B cell (primary cell): ENCODE data around the gene SPRYD3. TPM values are rescaled to one million over a fixed set of nuclear protein-coding genes. Genes with fewer than 3 reads are reported as not detected.

ENCODE experiments used
- ATAC-seq: fragments of 200-7000 bp; cut with Tn5 transposase; one replicate; pipeline ENCODE4 v1.10.0; 2021; ENCODE audit warnings: low read depth, mild to moderate bottlenecking, moderate number of reproducible peaks, moderate library complexity
- CTCF ChIA-PET: fragments of 350-600 bp; sonication (Branson Sonifier 250); formaldehyde crosslinking; loops from one replicate; lab custom pipeline; 2021; ENCODE audit warnings: antibody characterized with exemption, inconsistent platforms; lab: Charles Lee
- POLR2A ChIA-PET: fragments of 350-600 bp; sonication (Branson Sonifier 250); formaldehyde crosslinking; loops from one replicate; lab custom pipeline; 2021; ENCODE audit warnings: antibody characterized with exemption; lab: Charles Lee
- DNase-seq: peaks from one replicate; pipeline ENCODE4 v3.0.0; 2013
- H2AFZ ChIP-seq: 2 replicates; pipeline ENCODE4 v1.6.1; 2012; ENCODE audit warnings: mild to moderate bottlenecking, low read depth, low read length; ENCODE audit not compliant: insufficient read depth, poor library complexity, severe bottlenecking
- H3K27ac ChIP-seq, 2 donors: 1 replicate in 1 of 2; 2 replicates in 1 of 2; pipeline ENCODE4 v1.5.1; 2012 to 2013; ENCODE audit warnings: low read length in 2 of 2, mild to moderate bottlenecking in 2 of 2, moderate library complexity in 1 of 2
- H3K27me3 ChIP-seq, 4 experiments: fragments of 200-600 bp in 1 of 4; sonication (generic) in 1 of 4; replicated peaks in 1 of 4; 1 replicate in 2 of 4; 2 replicates in 2 of 4; pipeline versions ENCODE4 v1.6.1 to v1.7.0; 2013 to 2016; ENCODE audit warnings: low read length in 3 of 4, mild to moderate bottlenecking in 2 of 4, mixed read lengths in 1 of 4, moderate library complexity in 1 of 4; ENCODE audit not compliant: insufficient read depth in 4 of 4, control insufficient read depth in 3 of 4; ENCODE audit errors: control extremely low read depth in 1 of 4
- H3K36me3 ChIP-seq, 2 experiments: replicated peaks in 1 of 2; 1 replicate in 1 of 2; 2 replicates in 1 of 2; pipeline versions ENCODE4 v1.6.1 to v1.7.1; 2013; ENCODE audit warnings: low read length in 1 of 2; ENCODE audit not compliant: insufficient read depth in 2 of 2, control insufficient read depth in 1 of 2; ENCODE audit errors: control extremely low read depth in 1 of 2, extremely low read depth in 1 of 2
- H3K4me1 ChIP-seq, 2 donors: fragments of 200-600 bp in 1 of 2; sonication (generic) in 1 of 2; 1 replicate in 1 of 2; 2 replicates in 1 of 2; pipeline versions ENCODE4 v1.5.1 to v1.6.1; 2013 to 2017; ENCODE audit warnings: low read length in 2 of 2; ENCODE audit not compliant: control insufficient read depth in 2 of 2, insufficient read depth in 2 of 2
- H3K4me2 ChIP-seq: replicated peaks from 2 replicates; pipeline ENCODE3; 2012; ENCODE audit warnings: mild to moderate bottlenecking, low read depth, low read length; ENCODE audit not compliant: poor library complexity, severe bottlenecking
- H3K4me3 ChIP-seq, 5 experiments: fragments of 200-600 bp in 1 of 5; sonication (generic) in 1 of 5; 1 replicate in 3 of 5; 2 replicates in 2 of 5; pipeline versions ENCODE4 v1.5.1 to v1.7.0; 2011 to 2016; ENCODE audit warnings: low read length in 4 of 5, mild to moderate bottlenecking in 4 of 5, low read depth in 2 of 5, control low read depth in 1 of 5, moderate library complexity in 1 of 5; ENCODE audit not compliant: insufficient read depth in 1 of 5; ENCODE audit errors: control extremely low read depth in 1 of 5, extremely low read depth in 1 of 5
- H3K79me2 ChIP-seq: fragments of 200-600 bp; sonication (generic); one replicate; pipeline ENCODE4 v1.6.0; 2016; ENCODE audit warnings: low read length; ENCODE audit not compliant: control insufficient read depth, insufficient read depth
- H3K9ac ChIP-seq: fragments of 200-600 bp; sonication (generic); 2 replicates; pipeline ENCODE4 v1.6.1; 2017; ENCODE audit warnings: mild to moderate bottlenecking, low read length, moderate library complexity
- H3K9me3 ChIP-seq, 3 donors: one replicate each; pipeline versions ENCODE4 v1.6.1 to v1.7.1; 2013; ENCODE audit warnings: low read length in 2 of 3; ENCODE audit not compliant: control insufficient read depth in 2 of 3, insufficient read depth in 1 of 3; ENCODE audit errors: control extremely low read depth in 1 of 3
- H4K20me1 ChIP-seq: 2 replicates; pipeline ENCODE4 v1.6.0; 2012; ENCODE audit warnings: mild to moderate bottlenecking, low read length; ENCODE audit not compliant: insufficient read depth, control insufficient read depth, poor library complexity, severe bottlenecking
- H3K27ac Mint-ChIP-seq: one replicate; pipeline ENCODE4 v1.8.0; 2021; ENCODE audit warnings: mixed read lengths
- H3K27me3 Mint-ChIP-seq: one replicate; pipeline ENCODE4 v1.8.0; 2021; ENCODE audit warnings: mixed read lengths
- H3K4me1 Mint-ChIP-seq: one replicate; pipeline ENCODE4 v1.8.0; 2021; ENCODE audit warnings: mixed read lengths
- H3K4me3 Mint-ChIP-seq: one replicate; pipeline ENCODE4 v1.8.0; 2021; ENCODE audit warnings: mixed read lengths
- H3K9me3 Mint-ChIP-seq: one replicate; pipeline ENCODE4 v1.8.0; 2022; ENCODE audit warnings: mixed read lengths; ENCODE audit not compliant: insufficient read depth
- EZH2 ChIP-seq: IDR thresholded peaks from 2 replicates; pipeline ENCODE4 v1.6.1; 2012; ENCODE audit warnings: borderline replicate concordance, low read depth, mild to moderate bottlenecking, moderate library complexity, low read length; ENCODE audit not compliant: insufficient read depth, poor library complexity, severe bottlenecking
- WGBS: methylation state at CpG from one replicate; pipeline ENCODE4 v1.1.5; 2013; ENCODE audit warnings: missing lambda C conversion rate; ENCODE audit not compliant: insufficient coverage; 5-methylcytosine and 5-hydroxymethylcytosine counted together
- intact Hi-C: fragments of 100-400 bp; cut with micrococcal nuclease; formaldehyde crosslinking; loops from one replicate; pipeline ENCODE4 v1.10.0; 2022
- polyA plus RNA-seq: library from polyadenylated mRNA; depleted of rRNA; stranded (reverse); fragments of >200 nt; gene quantifications from 2 replicates; pipeline ENCODE4 v1.2.3, GENCODE V29; 2012
- total RNA-seq, 2 donors: library from RNA; stranded (reverse); fragments of 120-200 nt in 1 of 2; gene quantifications; 1 replicate in 1 of 2; 2 replicates in 1 of 2; pipeline versions ENCODE4 v1.2.3 to v1.2.4, GENCODE V29; 2013 to 2022
- TF ChIP-seq, protein P1 (sequence below): fragments of 200-600 bp; IDR thresholded peaks from one replicate; pipeline ENCODE4 v1.8.0; 2022; ENCODE audit warnings: antibody characterized with exemption, mild to moderate bottlenecking

SPRYD3 gene
- total and polyA plus RNA-seq, 2 donors (not counting 1 experiment from before 2014, with no cell fraction given): 15.9 to 43.3 TPM

DNA sequence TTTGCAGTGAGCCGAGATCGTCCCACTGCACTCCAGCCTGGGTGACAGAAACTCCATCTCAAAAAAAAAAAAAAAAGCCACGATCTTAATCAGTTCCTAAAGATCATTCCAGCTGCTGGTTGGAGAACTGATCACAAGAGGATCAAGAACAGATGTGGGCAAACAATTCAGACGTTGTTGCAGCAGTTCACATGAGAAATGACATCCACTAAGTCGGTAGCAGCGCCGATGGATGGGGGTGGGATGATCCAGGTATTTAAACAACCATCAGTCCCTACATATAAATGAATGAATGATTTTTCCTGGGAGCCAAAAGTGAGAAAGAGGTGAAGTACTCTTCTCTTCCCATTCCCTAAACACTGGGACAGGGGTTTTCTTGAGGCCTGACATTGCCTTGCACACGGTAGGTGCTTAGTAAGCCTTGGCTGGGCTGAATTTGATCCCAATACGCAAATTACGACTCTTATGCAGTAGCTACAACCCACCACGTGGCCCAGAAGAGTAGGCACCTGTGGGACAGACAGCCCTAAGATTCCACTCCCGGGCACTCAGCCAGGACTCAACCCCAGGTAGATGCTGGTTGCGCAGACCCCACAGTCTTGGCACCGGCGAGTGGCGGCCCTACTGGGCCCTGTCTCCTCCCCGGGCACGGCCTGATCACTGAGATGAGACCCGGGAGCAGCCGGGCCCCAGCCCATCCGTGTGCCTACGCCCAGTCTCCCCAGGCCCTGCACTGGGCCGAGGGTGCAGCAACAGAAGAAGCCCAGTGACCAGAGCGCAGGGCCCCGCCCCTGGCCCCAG is 565 bp downstream of the SPRYD3 start:
- Mint-ChIP-seq H3K27ac (peak overlapping the region; percentile 95), H3K27me3 (peaks cover 4% of the 10 kb centered on the region), H3K4me1 (peaks cover 35% of the 10 kb centered on the region), H3K4me3 (peak overlapping the region; percentile 95), H3K9me3 (no peaks in the 10 kb centered on the region)
- Histone ChIP-seq H3K4me2 (peak overlapping the region; percentile 82), H2AFZ (peak overlapping the region; percentile 99), H3K27ac (peak overlapping the region; percentile 44 to 75), H3K36me3 (peaks cover 0 to 30% of the 10 kb centered on the region in 2 experiments), H3K4me1 (peaks cover 10 to 17% of the 10 kb centered on the region in 2 donors), H4K20me1 (peaks cover 14% of the 10 kb centered on the region), H3K27me3 (peaks cover 0 to 8% (median 0%) of the 10 kb centered on the region in 4 experiments), H3K9ac (peak overlapping the region; percentile 81), H3K9me3 (no peaks in the 10 kb centered on the region), H3K79me2 (peaks cover 23% of the 10 kb centered on the region), H3K4me3 (peak overlapping the region; percentile 60 to 98 (median 80))
- DNase-seq (peak; percentile 69), ATAC-seq (peak; percentile 6)
- CTCF ChIA-PET: interaction anchor here (0.5 to 6.9 kb wide), 9 partner anchors 10 to 243 kb away, joined by 3 to 62 read pairs (median 6); partner anchors contain the start of genes AAAS, CSAD, EIF4B and IGFBP6
- POLR2A ChIA-PET: interaction anchor here (0.7 to 1.5 kb wide), 12 partner anchors 10 to 1840 kb away, joined by 3 to 11 read pairs (median 4); partner anchors contain the start of genes DAZAP2, IGFBP6, PFDN5 and TARBP2
- 2% methylated on average over 17 of the region's 25 CpGs for WGBS
- TF ChIP-seq, protein P1, sequence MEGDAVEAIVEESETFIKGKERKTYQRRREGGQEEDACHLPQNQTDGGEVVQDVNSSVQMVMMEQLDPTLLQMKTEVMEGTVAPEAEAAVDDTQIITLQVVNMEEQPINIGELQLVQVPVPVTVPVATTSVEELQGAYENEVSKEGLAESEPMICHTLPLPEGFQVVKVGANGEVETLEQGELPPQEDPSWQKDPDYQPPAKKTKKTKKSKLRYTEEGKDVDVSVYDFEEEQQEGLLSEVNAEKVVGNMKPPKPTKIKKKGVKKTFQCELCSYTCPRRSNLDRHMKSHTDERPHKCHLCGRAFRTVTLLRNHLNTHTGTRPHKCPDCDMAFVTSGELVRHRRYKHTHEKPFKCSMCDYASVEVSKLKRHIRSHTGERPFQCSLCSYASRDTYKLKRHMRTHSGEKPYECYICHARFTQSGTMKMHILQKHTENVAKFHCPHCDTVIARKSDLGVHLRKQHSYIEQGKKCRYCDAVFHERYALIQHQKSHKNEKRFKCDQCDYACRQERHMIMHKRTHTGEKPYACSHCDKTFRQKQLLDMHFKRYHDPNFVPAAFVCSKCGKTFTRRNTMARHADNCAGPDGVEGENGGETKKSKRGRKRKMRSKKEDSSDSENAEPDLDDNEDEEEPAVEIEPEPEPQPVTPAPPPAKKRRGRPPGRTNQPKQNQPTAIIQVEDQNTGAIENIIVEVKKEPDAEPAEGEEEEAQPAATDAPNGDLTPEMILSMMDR: peak; percentile 18
- no peak for TF ChIP-seq EZH2
- intact Hi-C loops: loop anchor here (1.0 to 10.0 kb wide), 6 partner anchors 12 to 246 kb away; partner anchors contain the start of genes AAAS, CSAD, EIF4B and IGFBP6
